ENCODE data around the gene SPZ1.
"Not testable (repeated sequence)": the region's sequence is repeated elsewhere in the genome, so short reads cannot be mapped to it uniquely, and the experiment has no call there.

SPZ1 gene

DNA sequence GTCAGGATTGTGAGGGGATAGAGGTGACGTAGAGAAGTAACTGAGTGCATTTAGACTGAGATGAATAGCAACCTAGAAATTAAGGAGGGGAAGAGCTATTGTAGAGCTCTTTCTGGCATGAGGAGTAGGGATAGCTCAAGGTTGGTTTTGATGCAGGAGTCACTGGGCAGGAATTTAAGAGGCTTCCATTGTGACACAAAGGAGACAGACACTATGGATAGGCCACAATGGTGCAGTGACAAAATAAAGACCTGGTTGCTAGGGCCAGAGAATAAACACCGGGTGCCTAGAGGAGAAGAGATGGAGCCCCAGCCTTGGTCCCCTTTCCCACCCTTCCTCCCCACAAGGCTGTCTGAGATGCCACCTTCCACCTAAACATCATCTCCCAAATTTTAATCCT, at the start of gene SPZ1:
TSS of gene SPZ1 (plus strand) at position 301 of the 400 bp plus-strand sequence. CDS start 214 bp downstream, outside the sequence.
- DNase-seq (ENCODE audit: low read depth in 1 of 2, low spot score in 1 of 2) = no peak

GRCh38 chr5:80270543-80270942, 49.3 kb upstream of the SPZ1 start:
- DNase-seq (ENCODE audit: low read depth in 1 of 2, low spot score in 1 of 2) = not testable (repeated sequence)

- no peak for DNase-seq (ENCODE audit: low read depth in 1 of 2, low spot score in 1 of 2)
Observed at GRCh38 chr5:80275347-80275746, 44.5 kb upstream of the SPZ1 start.

DNA sequence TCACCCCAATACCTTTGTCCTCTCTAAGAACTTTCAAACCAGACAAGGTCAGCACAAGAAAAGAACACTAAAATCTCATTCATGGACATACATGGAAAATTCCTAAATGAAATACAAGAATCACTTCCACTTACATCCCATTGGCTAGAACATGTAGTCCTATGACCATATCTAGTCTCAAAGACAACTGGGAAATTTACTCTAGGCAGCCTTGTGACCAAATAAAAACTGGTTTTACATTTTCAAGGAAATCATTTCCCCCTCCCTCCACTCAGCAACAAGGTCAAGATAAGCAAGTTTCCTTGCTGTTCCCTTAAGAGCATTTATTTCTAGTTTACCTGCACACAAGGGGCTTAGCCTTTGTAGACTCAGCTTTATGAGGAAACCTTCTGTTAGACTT, 43.6 kb upstream of the SPZ1 start:
- DNase-seq (ENCODE audit: low read depth in 1 of 2, low spot score in 1 of 2) = no peak

- DNase-seq (ENCODE audit: low read depth in 1 of 2, low spot score in 1 of 2) = no peak
Observed at GRCh38 chr5:80277191-80277590, 42.6 kb upstream of the SPZ1 start.

DNA sequence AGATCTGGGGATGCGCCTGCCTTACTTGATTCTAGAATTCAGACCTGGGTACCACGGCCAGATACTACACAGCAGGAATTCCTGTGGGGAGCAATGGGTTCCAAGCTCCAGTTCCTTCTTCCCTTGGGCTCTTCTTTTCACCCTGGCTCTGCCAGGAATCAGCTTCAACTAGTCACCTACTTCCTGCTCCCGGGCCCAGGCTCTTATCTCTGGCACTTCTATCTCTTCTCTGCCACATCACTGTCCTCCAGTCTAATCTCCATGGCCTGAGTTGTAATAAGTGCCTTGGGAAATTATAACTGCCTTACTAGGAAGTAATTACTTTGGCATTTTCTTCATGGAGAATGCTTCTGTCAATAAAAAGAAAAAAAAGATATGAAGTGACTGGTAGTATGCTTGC, 37.7 kb upstream of the SPZ1 start:
- DNase-seq (ENCODE audit: low read depth in 1 of 2, low spot score in 1 of 2) = no peak

- DNase-seq (ENCODE audit: low read depth in 1 of 2, low spot score in 1 of 2) = no peak
Observed at GRCh38 chr5:80283360-80283759, 36.4 kb upstream of the SPZ1 start.

DNA sequence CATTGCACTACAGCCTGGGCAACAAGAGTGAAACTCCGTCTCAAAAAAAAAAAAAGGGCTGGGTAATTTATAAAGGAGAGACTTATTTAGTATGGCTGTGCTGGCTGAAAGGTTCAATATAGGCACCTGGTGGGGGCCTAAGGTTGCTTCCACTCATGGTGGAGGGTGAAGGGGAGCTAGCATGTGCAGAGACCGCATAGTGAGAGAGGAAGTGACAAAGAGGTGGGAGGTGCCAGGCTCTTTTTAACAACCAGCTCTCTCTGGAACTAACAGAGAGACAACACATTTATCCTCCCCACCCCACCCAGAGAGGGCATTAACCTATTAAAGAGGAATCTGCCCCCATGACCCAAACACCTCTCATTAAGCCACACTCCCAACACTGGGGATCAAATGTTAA, 35.1 kb upstream of the SPZ1 start:
- no peak for DNase-seq (ENCODE audit: low read depth in 1 of 2, low spot score in 1 of 2)

- no peak for DNase-seq (ENCODE audit: low read depth in 1 of 2, low spot score in 1 of 2)
Observed at GRCh38 chr5:80288177-80288576, 31.6 kb upstream of the SPZ1 start.

- DNase-seq (ENCODE audit: low read depth in 1 of 2, low spot score in 1 of 2) = no peak
Observed at GRCh38 chr5:80289320-80289719, 30.5 kb upstream of the SPZ1 start.

DNA sequence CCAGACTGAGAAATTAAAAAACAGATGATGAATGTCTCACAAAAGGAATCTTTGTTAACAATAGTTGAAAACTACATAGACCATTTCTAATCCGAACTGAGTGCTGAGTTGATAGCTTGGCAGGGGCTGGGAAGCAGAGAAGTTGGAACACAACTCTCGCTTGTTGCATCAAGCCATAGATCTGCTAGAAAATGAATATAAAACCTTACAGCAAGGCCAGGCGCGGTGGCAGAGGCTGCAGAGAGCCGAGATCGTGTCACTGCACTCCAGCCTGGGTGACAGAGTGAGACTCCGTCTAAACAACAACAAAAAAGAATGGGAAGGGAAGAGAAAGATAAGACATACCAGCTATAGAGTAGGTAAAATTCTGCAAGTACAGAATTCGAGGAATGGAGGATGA, 28.0 kb upstream of the SPZ1 start:
- no peak for DNase-seq (ENCODE audit: low read depth in 1 of 2, low spot score in 1 of 2)

DNA sequence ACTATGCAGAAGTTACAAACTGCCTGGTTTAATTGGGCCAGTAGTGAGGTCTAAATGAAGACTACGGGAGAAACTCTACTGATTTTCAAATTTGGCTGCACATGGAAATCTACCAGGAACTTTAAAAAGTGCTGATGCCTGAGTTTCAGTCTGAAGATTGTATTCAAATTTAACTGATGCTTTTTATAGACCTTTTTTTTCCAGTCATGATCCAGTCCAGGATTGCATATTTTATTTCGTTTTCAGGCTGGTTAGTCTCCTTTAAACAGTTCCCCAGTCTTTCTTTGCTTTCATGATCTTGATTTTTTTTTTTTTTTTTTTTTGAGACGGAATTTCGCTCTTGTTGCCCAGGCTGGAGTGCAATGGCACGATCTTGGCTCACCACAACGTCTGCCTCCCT, 23.7 kb upstream of the SPZ1 start:
- DNase-seq (ENCODE audit: low read depth in 1 of 2, low spot score in 1 of 2) = no peak

GRCh38 chr5:80299601-80300000, 20.2 kb upstream of the SPZ1 start:
- DNase-seq (ENCODE audit: low read depth in 1 of 2, low spot score in 1 of 2) = no peak

- DNase-seq (ENCODE audit: low read depth in 1 of 2, low spot score in 1 of 2) = no peak
Observed at GRCh38 chr5:80300125-80300524, 19.7 kb upstream of the SPZ1 start.

GRCh38 chr5:80300796-80301195, 19.0 kb upstream of the SPZ1 start:
- DNase-seq (ENCODE audit: low read depth in 1 of 2, low spot score in 1 of 2) = not testable (repeated sequence)

DNA sequence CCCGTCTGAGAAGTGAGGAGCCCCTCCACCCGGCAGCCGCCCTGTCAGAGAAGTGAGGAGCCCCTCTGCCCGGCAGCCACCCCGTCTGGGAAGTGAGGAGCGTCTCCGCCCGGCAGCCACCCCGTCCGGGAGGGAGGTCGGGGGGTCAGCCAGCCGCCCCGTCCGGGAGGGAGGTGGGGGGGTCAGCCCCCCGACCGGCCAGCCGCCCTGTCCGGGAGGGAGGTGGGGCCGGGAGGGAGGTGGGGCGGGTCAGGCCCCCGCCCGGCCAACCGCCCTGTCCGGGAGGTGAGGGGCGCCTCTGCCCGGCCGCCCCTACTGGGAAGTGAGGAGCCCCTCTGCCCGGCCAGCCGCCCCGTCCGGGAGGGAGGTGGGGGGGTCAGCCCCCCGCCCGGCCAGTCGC, 18.5 kb upstream of the SPZ1 start:
- DNase-seq (ENCODE audit: low read depth in 1 of 2, low spot score in 1 of 2) = not testable (repeated sequence)

DNA sequence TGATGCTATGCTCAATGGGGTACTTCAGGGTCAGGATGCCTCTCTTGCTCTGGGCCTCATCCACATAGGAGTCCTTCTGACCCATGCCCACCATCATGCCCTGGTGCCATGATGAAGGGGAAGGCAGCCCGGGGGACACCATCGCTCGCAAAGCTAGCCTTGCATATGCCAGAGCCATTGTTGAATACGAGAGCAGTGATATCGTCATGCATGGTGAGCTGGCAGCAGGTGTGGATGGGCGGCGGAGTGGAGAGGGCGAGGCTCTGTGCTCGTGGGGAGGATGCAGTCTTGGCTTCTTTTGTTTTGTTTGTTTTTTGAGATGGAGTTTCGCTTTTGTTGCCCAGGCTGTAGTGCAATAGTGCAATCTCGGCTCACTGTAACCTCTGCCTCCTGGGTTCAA, 17.2 kb upstream of the SPZ1 start:
- no peak for DNase-seq (ENCODE audit: low read depth in 1 of 2, low spot score in 1 of 2)

- DNase-seq (ENCODE audit: low read depth in 1 of 2, low spot score in 1 of 2) = no peak
Observed at GRCh38 chr5:80308526-80308925, 11.3 kb upstream of the SPZ1 start.

DNA sequence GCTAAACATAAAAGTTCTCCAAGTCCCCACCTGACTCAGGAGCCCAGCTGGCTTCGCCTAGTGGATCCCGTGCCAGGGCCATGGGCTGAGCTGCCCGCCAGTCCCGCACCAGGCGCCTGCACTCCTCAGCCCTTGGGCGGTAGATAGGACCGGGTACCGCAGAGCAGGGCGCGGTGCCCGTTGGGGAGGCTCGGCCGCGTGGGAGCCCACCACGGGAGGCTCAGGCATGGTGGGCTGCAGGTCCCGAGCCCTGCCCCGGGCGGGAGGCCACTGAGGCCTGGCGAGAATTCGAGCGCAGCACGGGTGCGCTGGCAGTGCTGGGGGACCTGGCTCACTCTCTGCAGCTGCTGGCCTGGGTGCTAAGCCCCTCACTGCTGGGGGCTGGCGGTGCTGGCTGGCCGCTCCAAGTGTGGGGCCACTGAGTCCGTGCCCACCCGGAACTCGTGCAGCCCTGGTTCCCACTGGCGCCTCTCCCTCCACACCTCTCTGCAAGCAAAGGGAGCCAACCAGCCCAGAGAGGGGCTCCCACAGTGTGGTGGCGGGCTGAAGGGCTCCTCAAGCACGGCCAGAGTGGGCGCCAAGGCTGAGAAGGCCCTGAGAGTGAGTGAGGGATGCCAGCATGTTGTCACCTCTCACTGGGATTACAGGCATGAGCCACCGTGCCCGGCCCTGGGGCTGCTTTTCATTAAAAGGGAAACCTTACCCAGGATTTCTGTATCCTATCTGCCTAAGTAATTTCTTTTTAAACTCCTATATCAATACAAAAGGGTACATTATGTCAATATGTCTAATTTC, 9.7 kb upstream of the SPZ1 start:
- no peak for DNase-seq (ENCODE audit: low read depth in 1 of 2, low spot score in 1 of 2)

DNA sequence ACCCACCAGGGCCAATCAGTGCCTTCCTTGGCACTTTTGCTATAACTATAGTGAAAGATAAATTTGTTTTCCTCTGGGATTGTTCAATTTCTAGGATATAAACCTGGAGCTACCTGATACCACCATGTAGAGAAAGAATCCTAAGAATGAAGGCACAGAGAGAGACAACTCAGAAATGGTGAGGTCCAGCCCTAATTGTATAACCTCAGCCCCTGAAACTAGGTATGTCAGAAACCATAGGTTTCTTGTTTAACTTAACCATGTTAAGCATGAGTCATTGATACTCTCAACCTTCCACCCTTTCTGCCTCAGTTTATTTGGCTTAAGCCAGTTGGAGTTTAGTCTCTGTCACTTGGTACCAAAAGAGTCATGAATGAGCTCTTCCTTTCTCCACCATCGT, 4.6 kb upstream of the SPZ1 start:
- no peak for DNase-seq (ENCODE audit: low read depth in 1 of 2, low spot score in 1 of 2)

DNA sequence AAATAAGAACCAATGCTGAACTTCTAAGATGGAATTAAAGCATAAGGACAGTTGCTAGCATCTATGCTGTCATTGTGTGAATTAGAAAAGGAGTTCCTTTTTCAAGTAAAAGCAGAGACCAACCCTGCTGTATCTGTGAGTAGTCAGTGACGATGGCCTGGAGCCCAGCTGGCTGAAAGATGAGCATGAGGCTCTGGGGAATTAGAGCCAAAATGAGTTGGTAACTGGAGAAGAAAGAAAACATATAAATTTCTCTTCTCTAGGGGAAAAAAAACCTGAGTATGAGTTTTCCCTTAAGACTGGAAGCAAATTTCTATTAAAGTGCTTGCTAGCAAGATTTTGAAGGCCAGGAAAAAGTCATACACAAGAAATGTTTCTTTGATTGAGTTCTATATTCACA, 1.6 kb upstream of the SPZ1 start:
- DNase-seq (ENCODE audit: low read depth in 1 of 2, low spot score in 1 of 2) = no peak

DNA sequence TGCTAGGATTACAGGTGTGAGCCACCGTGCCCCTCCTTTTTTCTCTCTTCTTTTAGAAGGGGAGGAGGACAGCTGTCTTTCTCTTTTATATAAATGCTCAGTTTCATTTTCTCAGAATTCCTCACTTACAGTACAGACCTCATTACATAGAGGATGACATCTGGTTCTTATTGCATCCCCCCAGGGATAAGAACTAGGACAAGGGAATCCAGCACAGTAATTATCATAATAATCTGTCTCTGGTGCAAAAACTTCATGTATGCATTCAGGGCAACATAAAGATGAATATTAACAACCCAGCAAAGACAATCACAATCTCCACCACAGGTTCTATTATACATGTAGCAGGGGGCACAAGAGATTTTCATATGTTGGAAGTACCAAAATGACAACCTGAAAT, 5.1 kb downstream of the SPZ1 start:
- no peak for DNase-seq (ENCODE audit: low read depth in 1 of 2, low spot score in 1 of 2)

GRCh38 chr5:80326468-80326867, 6.7 kb downstream of the SPZ1 start:
- no peak for DNase-seq (ENCODE audit: low read depth in 1 of 2, low spot score in 1 of 2)

All from activated CD4-positive, alpha-beta T cell treated with anti-CD3 and anti-CD28 coated beads, Interleukin-2, amount 50 U/mL, for 24 hours (primary cell).